ENCODE results near the gene KDM6A.
"Not testable (repeated sequence)": the region's sequence is repeated elsewhere in the genome, so short reads cannot be mapped to it uniquely, and the experiment has no call there.

The KDM6A gene

DNA sequence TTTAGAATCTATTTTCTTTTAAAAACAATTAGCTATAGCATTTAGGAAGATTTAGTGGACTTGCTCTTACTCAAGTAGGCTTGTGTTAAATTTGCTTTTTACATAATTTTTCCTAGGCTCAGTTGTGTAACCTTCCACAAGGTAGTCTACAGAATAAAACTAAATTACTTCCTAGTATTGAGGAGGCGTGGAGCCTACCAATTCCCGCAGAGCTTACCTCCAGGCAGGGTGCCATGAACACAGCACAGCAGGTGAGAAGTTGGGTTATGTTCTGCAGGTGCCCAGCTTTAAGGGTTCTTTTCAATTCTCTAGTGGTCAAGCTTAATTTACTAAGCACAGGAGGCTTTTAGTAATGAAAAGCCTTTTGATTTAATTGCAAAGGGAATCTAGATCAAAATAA lies 186.9 kb downstream of the KDM6A start:
- H3K4me1 ChIP-seq (ENCODE audit: control insufficient read depth, insufficient read depth, low read length); H3K27ac ChIP-seq (ENCODE audit: insufficient read depth, low read depth, low read length, poor library complexity, severe bottlenecking); H3K9me3 ChIP-seq (ENCODE audit: control insufficient read depth, low read length); H3K27me3 ChIP-seq (ENCODE audit: control insufficient read depth, insufficient read depth, low read length, poor library complexity, severe bottlenecking); H3K36me3 ChIP-seq (ENCODE audit: control insufficient read depth, insufficient read depth, low read length); H3K4me3 ChIP-seq (ENCODE audit: insufficient read depth, low read depth, low read length): not testable (repeated sequence)
- 91% methylated on average over 2 of the region's 2 CpGs; no CpG with 5 or more reads in 1 of the 2 experiments for WGBS, 2 experiments

GRCh38 chrX:45063319-45064095 lies 190.5 kb downstream of the KDM6A start:
- no peak overlapping the region for H3K27ac ChIP-seq (ENCODE audit: insufficient read depth, low read depth, low read length, poor library complexity, severe bottlenecking)
- WGBS, 2 experiments = 94 to 95% methylated on average over 3 to 11 of the region's 11 CpGs
- H3K27me3 ChIP-seq (ENCODE audit: control insufficient read depth, insufficient read depth, low read length, poor library complexity, severe bottlenecking) = no peaks in the 10 kb centered on the region
- H3K4me3 ChIP-seq (ENCODE audit: insufficient read depth, low read depth, low read length) = no peak overlapping the region
- no peaks in the 10 kb centered on the region for H3K9me3 ChIP-seq (ENCODE audit: control insufficient read depth, low read length)
- no peaks in the 10 kb centered on the region for H3K4me1 ChIP-seq (ENCODE audit: control insufficient read depth, insufficient read depth, low read length)
- peaks cover 9% of the 10 kb centered on the region for H3K36me3 ChIP-seq (ENCODE audit: control insufficient read depth, insufficient read depth, low read length)

DNA sequence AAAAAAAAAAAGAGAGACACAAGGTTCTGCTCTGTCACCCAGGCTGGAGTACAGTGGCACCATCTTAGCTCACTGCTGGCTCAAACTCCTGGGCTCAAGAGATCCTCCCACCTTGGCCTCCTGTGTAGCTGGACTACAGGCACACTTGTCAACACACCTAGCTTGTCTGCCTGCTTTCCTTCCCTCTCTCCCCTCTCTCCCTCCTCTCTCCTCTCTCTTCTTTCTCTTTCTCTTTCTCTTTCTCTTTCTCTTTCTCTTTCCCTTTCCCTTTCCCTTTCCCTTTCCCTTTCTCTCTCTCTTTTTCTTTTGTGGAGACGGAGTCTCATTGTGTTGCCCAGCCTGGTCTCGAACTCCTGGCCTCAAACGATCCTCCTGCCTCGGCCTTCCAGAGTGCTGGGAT lies 195.6 kb downstream of the KDM6A start:
- Histone ChIP-seq H3K36me3 (ENCODE audit: control insufficient read depth, insufficient read depth, low read length) (peaks cover 5% of the 10 kb centered on the region), H3K27me3 (ENCODE audit: control insufficient read depth, insufficient read depth, low read length, poor library complexity, severe bottlenecking) (no peaks in the 10 kb centered on the region), H3K4me3 (ENCODE audit: insufficient read depth, low read depth, low read length) (no peak overlapping the region), H3K4me1 (ENCODE audit: control insufficient read depth, insufficient read depth, low read length) (no peaks in the 10 kb centered on the region), H3K27ac (ENCODE audit: insufficient read depth, low read depth, low read length, poor library complexity, severe bottlenecking) (no peak overlapping the region), H3K9me3 (ENCODE audit: control insufficient read depth, low read length) (no peaks in the 10 kb centered on the region)
- WGBS, 2 experiments = 89 to 93% methylated on average over 2 to 4 of the region's 4 CpGs

DNA sequence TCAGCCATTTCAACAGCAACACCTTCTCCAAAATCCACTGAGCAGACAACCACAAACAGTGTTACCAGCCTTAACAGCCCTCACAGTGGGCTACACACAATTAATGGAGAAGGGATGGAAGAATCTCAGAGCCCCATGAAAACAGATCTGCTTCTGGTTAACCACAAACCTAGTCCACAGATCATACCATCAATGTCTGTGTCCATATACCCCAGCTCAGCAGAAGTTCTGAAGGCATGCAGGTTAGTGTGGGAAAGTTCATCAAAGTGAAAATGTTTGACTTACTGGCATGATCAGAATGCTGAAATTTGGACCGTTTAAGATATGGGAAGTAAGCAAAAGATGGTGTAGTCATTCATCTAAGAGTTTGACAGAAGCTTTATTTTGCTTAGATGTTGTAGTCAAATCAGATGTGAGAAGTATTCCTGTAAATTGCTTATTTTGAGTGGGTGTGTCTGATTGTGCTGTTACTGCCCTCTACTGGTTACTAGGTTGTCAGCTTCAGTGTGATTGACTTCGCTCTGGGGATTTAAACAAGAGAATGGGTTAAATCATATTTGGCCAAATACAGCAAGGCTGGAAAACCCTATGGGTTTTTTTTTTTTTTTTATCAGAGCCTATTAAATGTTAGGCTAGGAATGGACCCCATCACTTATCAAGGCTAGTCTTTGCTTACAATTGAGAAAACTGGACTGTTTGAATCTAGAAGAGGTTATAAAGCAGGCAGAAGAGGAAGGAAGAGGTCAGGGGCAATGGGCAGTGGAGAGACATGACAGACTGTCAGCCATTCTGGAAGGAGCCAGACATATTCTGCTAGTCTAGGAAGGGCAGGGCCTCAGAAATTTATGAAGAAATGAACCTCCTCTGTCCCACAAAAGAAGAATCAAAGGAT lies 197.4 kb downstream of the KDM6A start:
- Histone ChIP-seq H3K4me3 (ENCODE audit: insufficient read depth, low read depth, low read length) (no peak overlapping the region), H3K27ac (ENCODE audit: insufficient read depth, low read depth, low read length, poor library complexity, severe bottlenecking) (no peak overlapping the region), H3K27me3 (ENCODE audit: control insufficient read depth, insufficient read depth, low read length, poor library complexity, severe bottlenecking) (no peaks in the 10 kb centered on the region), H3K36me3 (ENCODE audit: control insufficient read depth, insufficient read depth, low read length) (no peaks in the 10 kb centered on the region), H3K4me1 (ENCODE audit: control insufficient read depth, insufficient read depth, low read length) (no peaks in the 10 kb centered on the region), H3K9me3 (ENCODE audit: control insufficient read depth, low read length) (no peaks in the 10 kb centered on the region)
- 78 to 83% methylated on average over 2 of the region's 2 CpGs for WGBS, 2 experiments

DNA sequence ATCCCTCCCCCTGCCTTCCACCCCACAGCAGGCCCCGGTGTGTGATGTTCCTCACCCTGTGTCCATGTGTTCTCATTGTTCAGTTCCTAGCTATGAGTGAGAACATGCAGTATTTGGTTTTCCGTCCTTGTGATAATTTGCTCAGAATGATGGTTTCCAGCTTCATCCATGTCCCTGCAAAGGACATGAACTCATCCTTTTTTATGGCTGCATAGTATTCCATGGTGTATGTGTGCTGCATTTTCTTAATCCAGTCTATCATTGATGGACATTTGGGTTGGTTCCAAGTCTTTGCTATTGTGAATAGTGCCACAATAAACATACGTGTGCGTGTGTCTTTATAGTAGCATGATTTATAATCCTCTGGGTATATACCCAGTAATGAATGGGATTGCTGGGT lies 200.0 kb downstream of the KDM6A start:
- WGBS, 2 experiments = 90 to 100% methylated on average over 2 to 4 of the region's 4 CpGs
- H3K27me3 ChIP-seq (ENCODE audit: control insufficient read depth, insufficient read depth, low read length, poor library complexity, severe bottlenecking); H3K27ac ChIP-seq (ENCODE audit: insufficient read depth, low read depth, low read length, poor library complexity, severe bottlenecking); H3K4me3 ChIP-seq (ENCODE audit: insufficient read depth, low read depth, low read length); H3K36me3 ChIP-seq (ENCODE audit: control insufficient read depth, insufficient read depth, low read length); H3K9me3 ChIP-seq (ENCODE audit: control insufficient read depth, low read length); H3K4me1 ChIP-seq (ENCODE audit: control insufficient read depth, insufficient read depth, low read length): not testable (repeated sequence)

- Histone ChIP-seq H3K36me3 (ENCODE audit: control insufficient read depth, insufficient read depth, low read length) (no peaks in the 10 kb centered on the region), H3K4me1 (ENCODE audit: control insufficient read depth, insufficient read depth, low read length) (no peaks in the 10 kb centered on the region), H3K27ac (ENCODE audit: insufficient read depth, low read depth, low read length, poor library complexity, severe bottlenecking) (no peak overlapping the region), H3K27me3 (ENCODE audit: control insufficient read depth, insufficient read depth, low read length, poor library complexity, severe bottlenecking) (no peaks in the 10 kb centered on the region), H3K9me3 (ENCODE audit: control insufficient read depth, low read length) (no peaks in the 10 kb centered on the region), H3K4me3 (ENCODE audit: insufficient read depth, low read depth, low read length) (no peak overlapping the region)
- WGBS, 2 experiments = 80 to 93% methylated on average over 1 of the region's 2 CpGs
Measured at GRCh38 chrX:45077748-45078424, 204.9 kb downstream of the KDM6A start.

DNA sequence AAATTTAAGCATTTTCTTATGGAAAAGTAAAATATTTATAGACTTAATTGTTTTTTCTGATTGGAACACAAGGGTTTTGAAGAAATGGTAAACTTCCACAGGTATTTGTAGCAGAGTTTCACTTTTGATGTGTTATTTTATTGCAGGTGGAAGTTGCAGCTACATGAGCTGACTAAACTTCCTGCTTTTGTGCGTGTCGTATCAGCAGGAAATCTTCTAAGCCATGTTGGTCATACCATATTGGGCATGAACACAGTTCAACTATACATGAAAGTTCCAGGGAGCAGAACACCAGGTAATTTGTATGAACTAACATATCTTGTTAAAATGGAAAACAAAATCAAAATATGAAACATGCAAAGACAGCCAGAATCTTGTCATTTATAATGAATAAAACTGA lies 210.3 kb downstream of the KDM6A start:
- no peak overlapping the region for H3K27ac ChIP-seq (ENCODE audit: insufficient read depth, low read depth, low read length, poor library complexity, severe bottlenecking)
- H3K4me1 ChIP-seq (ENCODE audit: control insufficient read depth, insufficient read depth, low read length) = no peaks in the 10 kb centered on the region
- H3K9me3 ChIP-seq (ENCODE audit: control insufficient read depth, low read length) = no peaks in the 10 kb centered on the region
- H3K27me3 ChIP-seq (ENCODE audit: control insufficient read depth, insufficient read depth, low read length, poor library complexity, severe bottlenecking) = no peaks in the 10 kb centered on the region
- no peak overlapping the region for H3K4me3 ChIP-seq (ENCODE audit: insufficient read depth, low read depth, low read length)
- 75 to 96% methylated on average over 2 of the region's 2 CpGs for WGBS, 2 experiments
- H3K36me3 ChIP-seq (ENCODE audit: control insufficient read depth, insufficient read depth, low read length) = peaks cover 5% of the 10 kb centered on the region

- H3K36me3 ChIP-seq (ENCODE audit: control insufficient read depth, insufficient read depth, low read length) = peaks cover 4% of the 10 kb centered on the region
- 100% methylated on average over 1 of the region's 3 CpGs; no CpG with 5 or more reads in 1 of the 2 experiments for WGBS, 2 experiments
Measured at GRCh38 chrX:45110494-45110893, 237.5 kb downstream of the KDM6A start.

DNA sequence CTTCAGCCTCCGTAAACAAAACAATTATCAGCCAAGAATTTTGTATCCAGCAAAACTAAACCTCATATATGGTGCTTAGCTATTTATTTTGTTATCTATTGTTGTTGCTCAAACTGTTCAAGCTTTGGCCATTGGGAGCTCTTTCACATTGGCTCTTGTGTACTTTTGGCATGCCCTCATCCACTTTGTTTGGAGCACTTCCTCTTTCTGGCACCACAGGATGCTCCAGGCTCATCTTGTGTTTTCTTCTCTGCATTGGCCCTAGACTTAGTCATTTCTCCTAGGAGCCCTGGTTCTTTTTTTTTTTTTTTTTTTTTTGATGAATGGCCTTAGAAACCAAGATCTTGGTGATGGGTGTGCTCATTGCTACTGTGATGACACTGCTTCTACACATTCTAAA lies 253.2 kb downstream of the KDM6A start:
- Histone ChIP-seq H3K27me3 (ENCODE audit: control insufficient read depth, insufficient read depth, low read length, poor library complexity, severe bottlenecking) (no peaks in the 10 kb centered on the region), H3K4me1 (ENCODE audit: control insufficient read depth, insufficient read depth, low read length) (no peaks in the 10 kb centered on the region), H3K27ac (ENCODE audit: insufficient read depth, low read depth, low read length, poor library complexity, severe bottlenecking) (no peak overlapping the region), H3K9me3 (ENCODE audit: control insufficient read depth, low read length) (no peaks in the 10 kb centered on the region), H3K36me3 (ENCODE audit: control insufficient read depth, insufficient read depth, low read length) (no peaks in the 10 kb centered on the region), H3K4me3 (ENCODE audit: insufficient read depth, low read depth, low read length) (no peak overlapping the region)
- WGBS, 2 experiments = 82% methylated on average over 1 of the region's 1 CpG; no CpG with 5 or more reads in 1 of the 2 experiments

More at GRCh38 chrX:45110494-45110893, 237.5 kb downstream of the KDM6A start:
- Histone ChIP-seq H3K9me3 (ENCODE audit: control insufficient read depth, low read length) (no peaks in the 10 kb centered on the region), H3K4me1 (ENCODE audit: control insufficient read depth, insufficient read depth, low read length) (no peaks in the 10 kb centered on the region), H3K27ac (ENCODE audit: insufficient read depth, low read depth, low read length, poor library complexity, severe bottlenecking) (no peak overlapping the region), H3K4me3 (ENCODE audit: insufficient read depth, low read depth, low read length) (no peak overlapping the region), H3K27me3 (ENCODE audit: control insufficient read depth, insufficient read depth, low read length, poor library complexity, severe bottlenecking) (no peaks in the 10 kb centered on the region)
